ENCODE data around the gene IL10RB.
A peak's percentile ranks its signal among the peaks of the same experiment; 100 is the strongest.
"Not testable (repeated sequence)": the region's sequence is repeated elsewhere in the genome, so short reads cannot be mapped to it uniquely, and the experiment has no call there.

IL10RB gene

DNA sequence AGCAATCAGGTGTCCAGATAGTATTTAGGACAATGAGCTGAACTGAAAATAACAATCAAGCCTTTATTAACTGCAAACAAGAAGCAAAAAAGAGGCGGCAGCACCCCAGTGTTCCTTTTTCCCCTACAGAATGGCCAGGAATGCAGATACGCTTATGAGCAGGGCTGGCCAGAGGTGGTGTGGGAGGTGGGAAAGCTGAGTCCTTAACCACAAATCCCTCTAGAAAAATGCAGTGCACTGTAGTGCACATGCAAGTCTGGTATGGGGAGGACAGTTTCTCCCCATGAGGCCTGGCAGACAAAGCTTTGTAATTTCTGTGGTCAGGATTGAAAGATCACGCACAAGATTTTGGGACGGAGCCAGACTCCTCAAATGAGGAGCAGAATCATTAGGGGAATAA, 47.9 kb downstream of the IL10RB start:
- no peaks in the 10 kb centered on the region for H4K20me1 ChIP-seq (ENCODE audit: insufficient read depth)
- peak overlapping the region; percentile 14; the same call in 1 of the 2 replicates for H3K4me2 ChIP-seq
- H3K9ac ChIP-seq: no peak overlapping the region
- no peak overlapping the region for H2AFZ ChIP-seq (ENCODE audit: low read depth)
- no peak for TF ChIP-seq CTCF (conservative IDR thresholded peaks at IDR 0.05; ENCODE audit: low read depth, low read length)
- peaks cover 44% of the 10 kb centered on the region for H3K4me1 ChIP-seq (ENCODE audit: low read depth, poor library complexity, severe bottlenecking)
- H3K27ac ChIP-seq: no peak overlapping the region
- H3K27me3 ChIP-seq (ENCODE audit: insufficient read depth, low read depth): no peaks in the 10 kb centered on the region
- no peak overlapping the region for H3K4me3 ChIP-seq (IDR thresholded peaks at IDR 0.05; ENCODE audit: insufficient read depth, low read depth, low read length)
- no peaks in the 10 kb centered on the region for H3K79me2 ChIP-seq (ENCODE audit: insufficient read depth, low read depth)
- H3K36me3 ChIP-seq (ENCODE audit: insufficient read depth): no peaks in the 10 kb centered on the region

GRCh38 chr21:33315946-33316710, 50.0 kb downstream of the IL10RB start:
- Histone ChIP-seq H3K27ac (no peak overlapping the region), H3K4me3 (IDR thresholded peaks at IDR 0.05; ENCODE audit: insufficient read depth, low read depth, low read length) (no peak overlapping the region), H4K20me1 (ENCODE audit: insufficient read depth) (no peaks in the 10 kb centered on the region), H3K27me3 (ENCODE audit: insufficient read depth, low read depth) (no peaks in the 10 kb centered on the region), H3K79me2 (ENCODE audit: insufficient read depth, low read depth) (no peaks in the 10 kb centered on the region), H3K4me2 (no peak overlapping the region), H3K4me1 (ENCODE audit: low read depth, poor library complexity, severe bottlenecking) (peaks cover 23% of the 10 kb centered on the region), H3K36me3 (ENCODE audit: insufficient read depth) (no peaks in the 10 kb centered on the region), H3K9ac (no peak overlapping the region), H2AFZ (ENCODE audit: low read depth) (no peak overlapping the region)
- TF ChIP-seq CTCF (conservative IDR thresholded peaks at IDR 0.05; ENCODE audit: low read depth, low read length): no peak

DNA sequence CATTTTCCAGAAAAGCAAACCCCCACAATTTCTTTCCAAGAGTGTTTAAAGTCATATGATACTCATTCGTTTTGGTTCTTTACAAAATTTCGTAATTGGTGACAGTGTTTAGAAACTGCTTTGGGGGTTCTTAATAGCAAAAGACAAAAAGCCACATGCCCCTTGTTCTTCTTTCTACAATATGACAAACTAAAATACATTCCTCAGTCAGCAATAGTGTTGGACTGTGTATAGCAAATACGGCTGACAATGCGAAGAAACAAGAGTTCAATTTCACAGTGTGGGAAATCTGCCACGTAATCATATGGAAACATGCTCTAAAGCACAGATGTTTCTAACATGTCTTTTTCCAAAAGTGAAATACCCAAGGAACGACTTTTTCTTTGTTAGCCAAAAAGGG, 51.0 kb downstream of the IL10RB start:
- Histone ChIP-seq H4K20me1 (ENCODE audit: insufficient read depth) (no peaks in the 10 kb centered on the region), H3K4me2 (no peak overlapping the region), H3K4me3 (IDR thresholded peaks at IDR 0.05; ENCODE audit: insufficient read depth, low read depth, low read length) (no peak overlapping the region), H2AFZ (ENCODE audit: low read depth) (no peak overlapping the region), H3K27me3 (ENCODE audit: insufficient read depth, low read depth) (no peaks in the 10 kb centered on the region), H3K36me3 (ENCODE audit: insufficient read depth) (no peaks in the 10 kb centered on the region), H3K79me2 (ENCODE audit: insufficient read depth, low read depth) (no peaks in the 10 kb centered on the region), H3K9ac (no peak overlapping the region), H3K27ac (no peak overlapping the region), H3K4me1 (ENCODE audit: low read depth, poor library complexity, severe bottlenecking) (peaks cover 22% of the 10 kb centered on the region)
- no peak for TF ChIP-seq CTCF (conservative IDR thresholded peaks at IDR 0.05; ENCODE audit: low read depth, low read length)

- Histone ChIP-seq H3K4me1 (ENCODE audit: low read depth, poor library complexity, severe bottlenecking) (peaks cover 21% of the 10 kb centered on the region), H3K9ac (no peak overlapping the region), H3K79me2 (ENCODE audit: insufficient read depth, low read depth) (no peaks in the 10 kb centered on the region), H3K27me3 (ENCODE audit: insufficient read depth, low read depth) (no peaks in the 10 kb centered on the region), H3K4me2 (no peak overlapping the region), H3K36me3 (ENCODE audit: insufficient read depth) (no peaks in the 10 kb centered on the region), H2AFZ (ENCODE audit: low read depth) (no peak overlapping the region), H3K4me3 (IDR thresholded peaks at IDR 0.05; ENCODE audit: insufficient read depth, low read depth, low read length) (no peak overlapping the region), H3K27ac (no peak overlapping the region), H4K20me1 (ENCODE audit: insufficient read depth) (no peaks in the 10 kb centered on the region)
- TF ChIP-seq CTCF (conservative IDR thresholded peaks at IDR 0.05; ENCODE audit: low read depth, low read length): no peak
Observed at GRCh38 chr21:33317786-33318486, 51.8 kb downstream of the IL10RB start.

- not testable (repeated sequence) for H3K4me1 ChIP-seq (ENCODE audit: low read depth, poor library complexity, severe bottlenecking); H3K36me3 ChIP-seq (ENCODE audit: insufficient read depth); H2AFZ ChIP-seq (ENCODE audit: low read depth); H3K9ac ChIP-seq; H3K4me3 ChIP-seq (IDR thresholded peaks at IDR 0.05; ENCODE audit: insufficient read depth, low read depth, low read length); H4K20me1 ChIP-seq (ENCODE audit: insufficient read depth); H3K27me3 ChIP-seq (ENCODE audit: insufficient read depth, low read depth); H3K27ac ChIP-seq; H3K4me2 ChIP-seq
- peaks cover 12% of the 10 kb centered on the region for H3K79me2 ChIP-seq (ENCODE audit: insufficient read depth, low read depth)
Observed at GRCh38 chr21:33321005-33321404, 54.8 kb downstream of the IL10RB start.

DNA sequence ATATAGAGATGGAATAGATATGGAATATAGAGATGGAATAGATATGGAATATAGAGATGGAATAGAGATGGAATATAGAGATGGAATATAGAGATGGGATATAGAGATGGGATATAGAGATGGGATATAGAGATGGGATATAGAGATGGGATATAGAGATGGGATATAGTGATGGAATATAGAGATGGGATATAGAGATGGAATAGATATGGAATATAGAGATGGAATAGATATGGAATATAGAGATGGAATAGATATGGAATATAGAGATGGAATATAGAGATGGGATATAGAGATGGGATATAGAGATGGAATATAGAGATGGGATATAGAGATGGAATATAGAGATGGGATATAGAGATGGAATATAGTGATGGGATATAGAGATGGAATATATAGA, 57.4 kb downstream of the IL10RB start:
- peaks cover 38% of the 10 kb centered on the region for H3K79me2 ChIP-seq (ENCODE audit: insufficient read depth, low read depth)
- H3K36me3 ChIP-seq (ENCODE audit: insufficient read depth); H2AFZ ChIP-seq (ENCODE audit: low read depth); H4K20me1 ChIP-seq (ENCODE audit: insufficient read depth); H3K9ac ChIP-seq; H3K27ac ChIP-seq; H3K27me3 ChIP-seq (ENCODE audit: insufficient read depth, low read depth): not testable (repeated sequence)
- H3K4me1 ChIP-seq (ENCODE audit: low read depth, poor library complexity, severe bottlenecking): peaks cover 30% of the 10 kb centered on the region
- H3K4me3 ChIP-seq (IDR thresholded peaks at IDR 0.05; ENCODE audit: insufficient read depth, low read depth, low read length): peak overlapping the region; percentile 62
- peak overlapping the region; percentile 72 for H3K4me2 ChIP-seq

Measured in KMS-11 (cell line).